KMS-11 (cell line): ENCODE results near the gene KRT78.
"Not testable (repeated sequence)": the region's sequence is repeated elsewhere in the genome, so short reads cannot be mapped to it uniquely, and the experiment has no call there.

Source experiments
- H2AFZ ChIP-seq: fragments of 200-600 bp; sonication (generic); 2 replicates; pipeline ENCODE4 v1.6.1; 2016; ENCODE audit warnings: antibody characterized with exemption, mixed run types, low read depth
- H3K27ac ChIP-seq: fragments of 200-600 bp; sonication (generic); 2 replicates; pipeline ENCODE4 v1.6.1; 2016; ENCODE audit warnings: mild to moderate bottlenecking, mixed run types
- H3K27me3 ChIP-seq: fragments of 200-600 bp; sonication (generic); 2 replicates; pipeline ENCODE4 v1.6.1; 2017; ENCODE audit warnings: mild to moderate bottlenecking, low read depth, mixed run types, moderate library complexity; ENCODE audit not compliant: insufficient read depth
- H3K36me3 ChIP-seq: fragments of 200-600 bp; sonication (generic); 2 replicates; pipeline ENCODE4 v1.6.1; 2017; ENCODE audit warnings: mild to moderate bottlenecking, mixed run types; ENCODE audit not compliant: insufficient read depth
- H3K4me1 ChIP-seq: fragments of 200-600 bp; sonication (generic); 2 replicates; pipeline ENCODE4 v1.6.1; 2016; ENCODE audit warnings: mild to moderate bottlenecking, low read depth, mixed run types; ENCODE audit not compliant: poor library complexity, severe bottlenecking
- H3K4me2 ChIP-seq: fragments of 200-600 bp; sonication (generic); 2 replicates; pipeline ENCODE4 v1.7.0; 2016; ENCODE audit warnings: mild to moderate bottlenecking, mixed run types
- H3K4me3 ChIP-seq: fragments of 200-600 bp; sonication (generic); IDR thresholded peaks from 2 replicates; pipeline ENCODE4 v1.6.1; 2017; ENCODE audit warnings: low read depth, low read length, mixed read lengths; ENCODE audit not compliant: insufficient read depth
- H3K79me2 ChIP-seq: fragments of 200-600 bp; sonication (generic); 2 replicates; pipeline ENCODE4 v1.6.1; 2016; ENCODE audit warnings: low read depth, mixed run types; ENCODE audit not compliant: insufficient read depth
- H3K9ac ChIP-seq: fragments of 200-600 bp; sonication (generic); 2 replicates; pipeline ENCODE4 v1.6.1; 2016; ENCODE audit warnings: mild to moderate bottlenecking, mixed run types
- H4K20me1 ChIP-seq: fragments of 200-600 bp; sonication (generic); 2 replicates; pipeline ENCODE4 v1.6.1; 2016; ENCODE audit warnings: mild to moderate bottlenecking, mixed run types; ENCODE audit not compliant: insufficient read depth
- TF ChIP-seq, protein P1 (sequence below): fragments of 200-600 bp; sonication (generic); conservative IDR thresholded peaks from 2 replicates; pipeline ENCODE4 v1.6.1; 2017; ENCODE audit warnings: low read depth, mild to moderate bottlenecking, antibody characterized with exemption, low read length, moderate library complexity, mixed read lengths

The KRT78 gene

DNA sequence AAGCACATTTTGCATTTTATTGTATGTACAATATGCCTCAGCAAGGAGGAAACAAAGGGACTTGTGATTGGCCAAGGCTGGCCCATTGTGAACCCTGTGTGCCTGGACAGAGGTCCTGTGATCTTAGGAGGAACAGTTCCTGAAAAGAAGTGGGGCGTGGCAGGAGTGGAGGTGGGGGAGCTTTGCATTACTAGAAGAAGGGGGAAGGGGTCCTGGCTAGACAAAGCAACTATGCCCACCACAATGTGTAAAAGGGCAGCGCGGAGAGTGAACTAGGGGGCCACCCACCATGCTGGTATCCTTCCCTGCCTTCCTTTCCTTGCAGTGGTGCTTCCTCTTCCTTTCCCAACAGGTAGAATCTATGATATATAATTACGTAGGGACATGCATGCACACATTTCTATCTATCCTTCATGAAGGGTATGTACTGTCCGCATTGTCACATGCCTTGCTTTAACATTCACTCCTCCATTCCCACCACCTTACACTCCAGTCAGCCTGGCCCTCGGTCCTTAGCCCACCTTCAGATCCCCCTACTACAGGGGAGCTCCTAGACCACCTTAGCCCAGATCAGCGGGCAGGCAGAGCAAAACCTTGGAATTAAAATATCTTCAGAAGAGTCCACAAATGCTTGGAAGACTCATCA, 43.5 kb upstream of the KRT78 start:
- H3K4me3 ChIP-seq, result no peak overlapping the region
- H3K27ac ChIP-seq, result no peak overlapping the region

DNA sequence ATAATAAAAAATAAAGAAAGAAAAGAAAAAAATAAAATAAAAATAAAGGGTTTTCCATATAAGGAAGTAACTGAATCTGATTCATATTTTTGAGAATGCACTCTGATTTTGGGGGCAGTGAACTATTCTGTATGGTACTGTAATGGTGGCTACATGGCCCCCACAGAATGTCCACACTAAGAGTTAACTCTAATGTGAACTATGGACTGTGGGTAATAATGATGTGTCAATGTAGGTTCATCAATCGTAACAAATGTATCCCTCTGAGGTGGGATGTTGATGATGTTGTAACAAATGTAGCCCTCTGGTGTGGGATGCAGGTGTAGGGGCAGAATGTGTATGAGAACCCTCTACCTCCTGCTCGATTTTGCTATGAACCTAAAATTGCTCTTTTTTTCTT, 42.2 kb upstream of the KRT78 start:
- Histone ChIP-seq H3K4me2 (no peak overlapping the region), H3K9ac (no peak overlapping the region), H3K27me3 (no peaks in the 10 kb centered on the region), H2AFZ (no peak overlapping the region), H3K4me3 (no peak overlapping the region), H4K20me1 (no peaks in the 10 kb centered on the region), H3K79me2 (no peaks in the 10 kb centered on the region), H3K36me3 (no peaks in the 10 kb centered on the region), H3K27ac (no peak overlapping the region), H3K4me1 (peaks cover 5% of the 10 kb centered on the region)
- TF ChIP-seq, protein P1, sequence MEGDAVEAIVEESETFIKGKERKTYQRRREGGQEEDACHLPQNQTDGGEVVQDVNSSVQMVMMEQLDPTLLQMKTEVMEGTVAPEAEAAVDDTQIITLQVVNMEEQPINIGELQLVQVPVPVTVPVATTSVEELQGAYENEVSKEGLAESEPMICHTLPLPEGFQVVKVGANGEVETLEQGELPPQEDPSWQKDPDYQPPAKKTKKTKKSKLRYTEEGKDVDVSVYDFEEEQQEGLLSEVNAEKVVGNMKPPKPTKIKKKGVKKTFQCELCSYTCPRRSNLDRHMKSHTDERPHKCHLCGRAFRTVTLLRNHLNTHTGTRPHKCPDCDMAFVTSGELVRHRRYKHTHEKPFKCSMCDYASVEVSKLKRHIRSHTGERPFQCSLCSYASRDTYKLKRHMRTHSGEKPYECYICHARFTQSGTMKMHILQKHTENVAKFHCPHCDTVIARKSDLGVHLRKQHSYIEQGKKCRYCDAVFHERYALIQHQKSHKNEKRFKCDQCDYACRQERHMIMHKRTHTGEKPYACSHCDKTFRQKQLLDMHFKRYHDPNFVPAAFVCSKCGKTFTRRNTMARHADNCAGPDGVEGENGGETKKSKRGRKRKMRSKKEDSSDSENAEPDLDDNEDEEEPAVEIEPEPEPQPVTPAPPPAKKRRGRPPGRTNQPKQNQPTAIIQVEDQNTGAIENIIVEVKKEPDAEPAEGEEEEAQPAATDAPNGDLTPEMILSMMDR, result no peak

More for the DNA sequence above, 43.5 kb upstream of the KRT78 start:
- H4K20me1 ChIP-seq, result no peaks in the 10 kb centered on the region
- no peak overlapping the region for H2AFZ ChIP-seq
- no peak overlapping the region for H3K9ac ChIP-seq
- no peaks in the 10 kb centered on the region for H3K27me3 ChIP-seq
- no peaks in the 10 kb centered on the region for H3K36me3 ChIP-seq
- H3K79me2 ChIP-seq, result no peaks in the 10 kb centered on the region
- H3K4me1 ChIP-seq, result peaks cover 5% of the 10 kb centered on the region
- TF ChIP-seq, protein P1, result no peak
- no peak overlapping the region for H3K4me2 ChIP-seq

DNA sequence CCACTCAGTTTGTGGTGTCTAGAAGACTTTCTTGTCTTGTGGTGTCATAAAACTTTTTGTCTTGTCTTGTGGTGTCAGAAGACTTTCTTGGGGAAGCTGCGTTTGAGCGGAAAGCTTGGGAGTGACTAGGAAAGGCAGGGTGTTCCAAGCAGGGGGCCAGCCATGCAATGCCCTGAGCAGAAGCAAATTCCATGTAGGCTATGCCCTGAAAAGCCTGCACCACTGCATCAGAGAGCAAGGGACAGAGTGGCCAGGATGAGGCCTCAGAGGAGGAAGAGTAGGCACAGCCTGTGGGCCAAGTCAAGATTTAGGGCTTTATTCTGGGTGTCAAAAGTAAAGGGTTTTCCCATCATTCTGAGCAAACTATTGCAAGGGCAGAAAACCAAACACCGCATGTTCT, 41.6 kb upstream of the KRT78 start:
- Histone ChIP-seq H3K36me3 (no peaks in the 10 kb centered on the region), H3K4me3 (no peak overlapping the region), H3K9ac (no peak overlapping the region), H2AFZ (no peak overlapping the region), H3K4me1 (peaks cover 4% of the 10 kb centered on the region), H3K27ac (no peak overlapping the region), H3K4me2 (no peak overlapping the region), H3K27me3 (no peaks in the 10 kb centered on the region), H3K79me2 (no peaks in the 10 kb centered on the region), H4K20me1 (no peaks in the 10 kb centered on the region)
- TF ChIP-seq, protein P1, result no peak

DNA sequence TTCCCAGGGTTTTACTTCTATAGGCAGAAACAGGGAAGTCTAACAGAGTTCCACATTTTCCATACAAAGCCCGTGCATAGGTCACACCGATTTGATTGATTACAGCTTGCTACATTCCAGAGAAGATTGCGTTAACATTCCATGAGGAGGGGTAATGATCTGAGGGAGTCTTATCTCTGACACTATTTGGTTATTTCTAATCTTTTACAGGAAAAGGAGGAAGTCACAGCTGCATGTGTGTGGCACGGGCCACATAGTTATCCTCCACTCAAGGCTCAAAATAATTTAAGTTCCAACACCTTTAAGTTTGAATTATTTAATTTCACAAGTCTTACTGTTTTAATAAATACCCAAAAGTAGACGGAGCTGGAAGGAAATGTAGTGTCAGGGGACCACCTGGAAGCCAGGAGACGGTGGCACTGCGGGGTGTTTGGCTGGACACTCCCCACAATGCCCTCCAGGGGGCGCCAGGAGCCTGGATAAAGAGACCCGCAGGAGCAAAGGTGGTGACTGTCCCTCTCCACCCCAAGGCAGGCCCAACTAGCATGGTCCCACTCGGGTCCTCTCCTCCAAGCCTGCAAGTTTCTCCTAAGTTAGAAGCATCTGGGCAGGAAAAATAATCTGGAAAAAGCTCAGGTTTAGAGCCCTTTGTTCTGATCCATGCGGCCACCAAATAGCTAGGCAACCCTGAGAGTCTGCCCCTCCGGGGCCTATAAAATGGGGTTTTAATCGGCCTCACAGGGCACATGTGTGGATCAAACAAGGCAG, 35.9 kb upstream of the KRT78 start:
- no peaks in the 10 kb centered on the region for H4K20me1 ChIP-seq
- H3K9ac ChIP-seq, result no peak overlapping the region

DNA sequence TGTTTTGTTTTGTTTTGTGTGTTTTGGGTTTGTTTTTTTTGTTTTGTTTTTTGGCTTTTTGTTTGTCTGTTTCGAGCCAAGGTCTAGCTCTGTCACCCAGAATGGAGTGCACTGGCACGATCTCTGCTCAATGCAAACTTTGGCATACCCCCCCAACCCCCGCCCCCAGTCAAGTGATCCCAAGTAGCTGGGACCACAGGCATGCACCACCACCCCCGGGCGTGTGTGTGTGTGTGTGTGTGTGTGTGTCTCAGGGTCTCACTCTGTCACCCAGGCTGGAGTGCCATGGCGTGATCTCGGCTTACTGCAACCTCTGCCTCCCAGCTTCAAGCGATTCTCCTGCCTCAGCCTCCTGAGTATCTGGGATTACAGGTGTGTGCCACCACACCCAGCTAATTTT, 31.7 kb upstream of the KRT78 start:
- H2AFZ ChIP-seq, result peak overlapping the region; percentile 90; the same call in 1 of the 2 replicates
- H3K9ac ChIP-seq, H3K4me2 ChIP-seq, H3K79me2 ChIP-seq, H3K36me3 ChIP-seq, H3K27me3 ChIP-seq, H3K27ac ChIP-seq, H3K4me3 ChIP-seq, H4K20me1 ChIP-seq: not testable (repeated sequence)
- H3K4me1 ChIP-seq, result peaks cover 28% of the 10 kb centered on the region

More for the DNA sequence above, 35.9 kb upstream of the KRT78 start:
- H3K4me3 ChIP-seq, result no peak overlapping the region
- H3K27me3 ChIP-seq, result no peaks in the 10 kb centered on the region
- H3K4me1 ChIP-seq, result peaks cover 6% of the 10 kb centered on the region
- no peak overlapping the region for H3K27ac ChIP-seq
- TF ChIP-seq, protein P1, result peak; percentile 98
- no peaks in the 10 kb centered on the region for H3K79me2 ChIP-seq
- H2AFZ ChIP-seq, result peak overlapping the region; percentile 12; the same call in 1 of the 2 replicates
- no peak overlapping the region for H3K4me2 ChIP-seq
- no peaks in the 10 kb centered on the region for H3K36me3 ChIP-seq
